ENCODE measurements around the gene WFIKKN1.

WFIKKN1 gene

DNA sequence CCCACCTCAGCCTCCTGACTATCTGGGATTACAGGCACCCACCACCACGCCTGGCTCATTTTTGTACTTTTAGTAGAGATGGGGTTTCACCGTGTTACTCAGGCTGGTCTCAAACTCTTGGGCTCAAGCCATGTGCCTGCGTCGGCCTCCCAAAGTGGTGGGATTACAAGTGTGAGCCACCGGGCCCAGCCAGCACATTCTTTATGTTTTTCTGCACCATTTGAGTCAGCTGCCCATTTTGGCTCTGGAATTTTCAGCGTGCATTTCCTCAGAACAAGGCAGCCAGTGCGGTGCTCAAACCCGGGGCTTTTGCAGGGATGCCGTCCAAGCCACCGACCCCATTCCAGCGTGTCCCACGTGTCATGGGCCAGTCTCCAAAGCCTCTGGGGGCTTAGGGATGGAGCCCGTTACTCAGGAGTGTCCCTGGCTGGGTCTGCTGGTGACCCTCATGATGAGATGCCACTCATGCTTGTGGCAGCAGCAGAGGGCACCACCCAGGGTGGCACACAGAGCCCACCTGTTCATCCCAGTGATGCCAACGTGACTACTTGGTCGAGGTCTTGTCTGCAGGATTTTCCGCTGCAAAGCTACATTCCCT, 44.6 kb upstream of the WFIKKN1 start:
- no peak overlapping the region for H3K4me3 ChIP-seq (ENCODE audit: low read depth, low read length)
- no peak for DNase-seq (ENCODE audit: low read depth)

DNA sequence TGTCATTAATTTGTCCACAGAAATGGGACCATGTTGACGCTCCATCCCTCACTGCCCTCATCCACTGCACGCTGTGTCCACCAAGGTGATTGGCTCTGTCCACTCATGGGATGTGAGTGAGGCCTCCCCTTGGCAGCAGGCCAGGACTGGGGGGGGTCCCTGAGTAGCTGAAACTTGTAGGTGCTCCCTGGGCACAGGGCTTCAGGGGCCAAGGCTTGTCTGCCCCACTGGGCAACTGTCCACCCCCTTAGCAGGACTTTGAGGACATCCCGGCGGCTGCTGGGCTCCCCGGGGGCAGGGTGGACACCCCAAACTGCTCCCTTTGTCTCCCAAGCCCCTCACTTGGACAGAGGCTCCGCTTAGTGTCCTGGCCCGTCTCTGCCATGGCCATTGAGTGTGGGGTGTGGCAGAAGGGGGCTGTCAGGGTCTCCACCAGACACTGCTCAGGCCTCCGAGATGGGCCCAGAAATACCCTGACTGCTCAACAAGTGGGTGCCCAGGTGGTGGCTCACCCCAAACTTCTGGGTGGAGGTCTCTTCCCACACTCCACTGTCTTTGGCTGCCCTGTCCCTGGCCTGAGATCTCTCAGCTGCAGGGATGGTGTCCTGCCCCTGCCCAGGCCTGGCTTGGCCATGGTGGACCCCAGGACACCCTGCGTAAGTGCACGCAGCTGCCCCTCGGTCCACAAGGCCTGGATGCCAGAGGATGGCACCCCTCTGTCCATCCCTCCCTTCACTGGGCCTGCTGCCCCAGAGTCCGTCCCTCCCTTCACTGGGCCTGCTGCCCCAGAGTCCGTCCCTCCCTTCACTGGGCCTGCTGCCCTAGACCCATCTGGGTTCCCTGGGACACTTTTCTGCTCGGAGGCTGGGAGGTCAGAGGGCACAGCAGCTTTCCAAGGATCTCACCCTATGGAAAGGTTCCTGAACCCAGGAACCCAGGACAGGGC, 43.9 kb upstream of the WFIKKN1 start:
- H3K4me3 ChIP-seq (ENCODE audit: low read depth, low read length): peak overlapping the region; percentile 82
- TF ChIP-seq, protein P1, sequence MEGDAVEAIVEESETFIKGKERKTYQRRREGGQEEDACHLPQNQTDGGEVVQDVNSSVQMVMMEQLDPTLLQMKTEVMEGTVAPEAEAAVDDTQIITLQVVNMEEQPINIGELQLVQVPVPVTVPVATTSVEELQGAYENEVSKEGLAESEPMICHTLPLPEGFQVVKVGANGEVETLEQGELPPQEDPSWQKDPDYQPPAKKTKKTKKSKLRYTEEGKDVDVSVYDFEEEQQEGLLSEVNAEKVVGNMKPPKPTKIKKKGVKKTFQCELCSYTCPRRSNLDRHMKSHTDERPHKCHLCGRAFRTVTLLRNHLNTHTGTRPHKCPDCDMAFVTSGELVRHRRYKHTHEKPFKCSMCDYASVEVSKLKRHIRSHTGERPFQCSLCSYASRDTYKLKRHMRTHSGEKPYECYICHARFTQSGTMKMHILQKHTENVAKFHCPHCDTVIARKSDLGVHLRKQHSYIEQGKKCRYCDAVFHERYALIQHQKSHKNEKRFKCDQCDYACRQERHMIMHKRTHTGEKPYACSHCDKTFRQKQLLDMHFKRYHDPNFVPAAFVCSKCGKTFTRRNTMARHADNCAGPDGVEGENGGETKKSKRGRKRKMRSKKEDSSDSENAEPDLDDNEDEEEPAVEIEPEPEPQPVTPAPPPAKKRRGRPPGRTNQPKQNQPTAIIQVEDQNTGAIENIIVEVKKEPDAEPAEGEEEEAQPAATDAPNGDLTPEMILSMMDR (IDR thresholded peaks at IDR 0.05; ENCODE audit: low read depth, low read length, missing control alignments): no peak
- DNase-seq (ENCODE audit: low read depth): no peak

More for the DNA sequence above, 44.6 kb upstream of the WFIKKN1 start:
- TF ChIP-seq, protein P1 (IDR thresholded peaks at IDR 0.05; ENCODE audit: low read depth, low read length, missing control alignments): no peak

DNA sequence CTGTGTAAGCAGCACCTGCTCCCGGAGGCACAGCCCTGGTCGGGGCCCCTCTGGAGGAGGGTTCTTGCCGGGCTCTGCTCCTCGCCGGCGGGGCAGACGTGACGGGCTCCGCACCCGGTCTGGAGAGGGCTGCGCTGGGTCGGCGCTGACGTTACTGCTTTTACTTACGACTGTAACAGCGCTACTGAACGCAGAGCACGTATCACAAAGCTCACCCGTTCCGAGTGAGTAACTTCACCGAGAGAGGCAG, 42.2 kb upstream of the WFIKKN1 start:
- peak; percentile 43 for DNase-seq (ENCODE audit: low read depth)
- TF ChIP-seq, protein P1 (IDR thresholded peaks at IDR 0.05; ENCODE audit: low read depth, low read length, missing control alignments): no peak
- H3K4me3 ChIP-seq (ENCODE audit: low read depth, low read length): peak overlapping the region; percentile 82

DNA sequence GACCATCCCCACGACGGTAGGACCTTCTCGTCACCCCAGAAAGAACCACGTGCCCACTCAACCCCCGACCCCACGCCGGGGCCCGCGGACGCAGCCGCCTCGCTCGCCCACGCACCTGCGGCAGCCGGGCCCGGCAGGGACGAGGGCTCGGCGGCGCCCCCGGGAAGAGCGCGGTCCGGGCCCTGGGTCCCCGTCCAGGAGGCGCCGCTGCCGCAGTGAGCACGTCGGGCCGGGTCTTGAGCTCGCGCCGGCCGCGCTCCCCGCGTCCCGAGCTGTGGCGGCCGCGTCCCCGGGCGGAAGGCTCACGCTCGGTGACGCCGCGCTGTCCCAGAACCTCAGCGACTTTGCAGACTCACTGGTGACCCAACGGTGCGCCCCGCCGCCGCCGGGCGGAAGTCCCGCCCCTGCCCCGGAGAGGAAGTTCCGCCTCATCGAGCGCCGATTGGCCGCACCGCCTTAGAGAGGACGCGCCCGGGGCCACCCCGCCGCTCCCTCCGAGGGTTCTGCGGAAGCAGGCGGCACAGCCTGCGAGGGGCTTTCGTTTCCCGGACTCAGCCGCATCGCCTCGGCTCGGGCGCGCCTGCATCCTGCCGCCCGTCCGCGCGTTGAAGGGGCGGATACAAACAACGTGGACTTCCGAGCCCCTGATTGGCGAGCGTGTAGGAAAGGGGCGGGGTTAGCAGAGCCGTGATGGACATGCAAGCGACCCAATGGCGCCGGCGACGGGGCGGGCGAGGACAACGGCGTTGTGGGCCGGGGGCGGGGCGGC, 41.7 kb upstream of the WFIKKN1 start:
- TF ChIP-seq, protein P1 (IDR thresholded peaks at IDR 0.05; ENCODE audit: low read depth, low read length, missing control alignments): no peak
- DNase-seq (ENCODE audit: low read depth): peak; percentile 86
- H3K4me3 ChIP-seq (ENCODE audit: low read depth, low read length): peak overlapping the region; percentile 82

DNA sequence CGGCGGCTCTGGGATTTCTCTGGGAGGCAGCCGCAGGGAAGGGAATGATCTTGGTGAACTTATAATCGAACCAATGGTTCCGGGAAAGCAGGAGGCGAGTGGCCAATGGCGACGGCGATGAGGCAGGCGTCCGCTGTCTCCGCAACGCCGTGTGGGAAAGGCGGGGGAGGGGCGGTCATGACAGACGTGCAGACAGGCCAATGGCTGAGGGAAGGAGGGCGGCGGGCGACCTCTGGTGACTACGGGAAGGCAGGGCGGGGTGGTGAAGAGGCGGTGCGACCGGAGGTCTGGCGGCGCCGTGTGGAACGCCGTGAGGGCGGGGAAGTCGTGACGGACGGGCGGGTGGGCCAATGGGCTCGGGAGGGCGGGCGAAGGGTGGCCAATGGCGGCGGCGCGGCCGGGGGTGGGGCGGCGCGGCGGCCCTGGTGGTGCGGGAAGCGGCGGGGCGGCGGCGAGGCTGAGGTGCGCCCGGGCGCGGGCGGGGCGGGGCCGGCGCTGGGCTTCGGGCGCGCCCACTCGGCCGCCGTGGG, 41.1 kb upstream of the WFIKKN1 start, which contains the start of gene RAB40C:
Gene RAB40C, plus strand, starts transcription at position 409 of the 530 bp plus-strand sequence. CDS start 226 bp downstream, outside the sequence.
- H3K4me3 ChIP-seq (ENCODE audit: low read depth, low read length): peak within 1 kb of the TSS; percentile 82
- TF ChIP-seq, protein P1 (IDR thresholded peaks at IDR 0.05; ENCODE audit: low read depth, low read length, missing control alignments): no peak
- DNase-seq (ENCODE audit: low read depth): peak; percentile 94

DNA sequence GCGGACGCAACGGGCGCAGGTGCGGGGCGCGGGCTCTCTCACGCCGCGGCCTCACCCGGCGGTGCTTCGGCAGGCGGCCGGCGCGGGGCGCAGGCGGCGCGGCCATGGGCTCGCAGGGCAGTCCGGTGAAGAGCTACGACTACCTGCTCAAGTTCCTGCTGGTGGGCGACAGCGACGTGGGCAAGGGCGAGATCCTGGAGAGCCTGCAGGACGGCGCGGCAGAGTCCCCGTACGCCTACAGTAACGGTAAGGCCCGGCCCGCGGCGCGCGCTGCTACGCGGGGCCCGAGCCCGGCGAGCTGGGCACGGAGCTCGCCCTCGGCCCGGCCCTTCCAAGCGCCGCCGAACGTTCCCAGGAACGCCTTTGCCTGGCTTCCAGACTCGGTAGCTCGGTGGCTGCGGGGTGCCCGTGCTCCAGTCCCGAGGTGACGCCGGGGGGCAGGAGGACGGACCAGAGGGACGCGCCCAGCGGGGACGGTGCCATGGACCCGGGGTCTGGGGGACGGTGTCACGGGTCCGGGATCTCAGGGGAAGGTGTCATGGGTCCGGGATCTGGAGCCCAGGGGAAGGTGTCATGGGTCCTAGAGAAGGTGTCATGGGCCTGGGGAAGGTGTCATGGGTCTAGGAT, 40.5 kb upstream of the WFIKKN1 start:
- no peak for DNase-seq (ENCODE audit: low read depth)
- TF ChIP-seq, protein P1 (IDR thresholded peaks at IDR 0.05; ENCODE audit: low read depth, low read length, missing control alignments): no peak
- H3K4me3 ChIP-seq (ENCODE audit: low read depth, low read length): peak overlapping the region; percentile 63
